Measurements from ENCODE around the gene RALGAPA1.
A peak's percentile ranks its signal among the peaks of the same experiment; 100 is the strongest.

The RALGAPA1 gene

DNA sequence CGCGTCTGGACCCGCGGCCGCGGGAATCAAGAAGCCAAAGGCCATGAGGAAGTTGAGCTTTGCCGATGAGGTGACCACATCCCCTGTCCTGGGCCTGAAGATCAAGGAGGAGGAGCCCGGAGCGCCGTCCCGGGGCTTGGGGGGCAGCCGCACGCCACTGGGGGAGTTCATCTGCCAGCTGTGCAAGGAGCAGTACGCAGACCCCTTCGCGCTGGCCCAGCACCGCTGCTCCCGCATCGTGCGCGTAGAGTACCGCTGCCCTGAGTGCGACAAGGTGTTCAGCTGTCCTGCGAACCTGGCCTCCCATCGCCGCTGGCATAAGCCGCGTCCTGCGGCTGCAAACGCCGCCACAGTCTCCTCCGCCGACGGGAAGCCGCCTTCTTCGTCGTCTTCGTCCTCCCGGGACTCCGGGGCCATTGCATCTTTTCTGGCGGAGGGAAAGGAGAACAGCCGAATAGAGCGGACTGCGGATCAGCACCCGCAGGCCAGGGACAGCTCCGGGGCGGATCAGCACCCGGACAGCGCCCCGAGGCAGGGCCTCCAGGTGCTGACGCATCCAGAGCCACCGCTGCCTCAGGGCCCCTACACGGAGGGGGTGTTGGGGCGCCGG, 274.1 kb downstream of the RALGAPA1 start:
- DNase-seq (ENCODE audit: low spot score): peak; percentile 24

DNA sequence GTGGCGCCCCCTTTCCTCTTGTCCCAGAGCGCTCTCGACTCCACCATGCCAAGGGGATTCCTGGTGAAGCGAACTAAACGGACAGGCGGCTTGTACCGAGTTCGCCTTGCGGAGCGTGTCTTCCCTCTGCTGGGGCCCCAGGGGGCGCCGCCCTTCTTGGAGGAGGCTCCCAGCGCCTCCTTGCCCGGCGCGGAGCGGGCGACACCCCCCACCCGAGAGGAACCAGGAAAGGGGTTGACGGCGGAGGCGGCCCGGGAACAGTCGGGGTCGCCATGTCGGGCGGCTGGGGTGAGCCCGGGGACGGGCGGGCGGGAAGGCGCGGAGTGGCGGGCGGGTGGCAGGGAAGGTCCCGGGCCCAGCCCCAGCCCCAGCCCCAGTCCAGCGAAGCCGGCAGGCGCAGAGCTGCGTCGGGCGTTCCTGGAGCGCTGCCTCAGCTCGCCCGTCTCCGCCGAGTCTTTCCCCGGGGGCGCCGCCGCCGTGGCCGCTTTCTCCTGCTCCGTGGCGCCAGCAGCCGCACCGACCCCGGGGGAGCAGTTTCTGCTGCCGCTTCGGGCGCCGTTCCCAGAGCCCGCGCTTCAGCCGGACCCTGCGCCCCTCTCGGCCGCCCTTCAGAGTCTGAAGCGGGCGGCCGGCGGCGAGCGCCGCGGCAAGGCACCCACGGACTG, 274.8 kb downstream of the RALGAPA1 start:
- DNase-seq (ENCODE audit: low spot score): no peak

GRCh38 chr14:35533357-35534207, 275.5 kb downstream of the RALGAPA1 start, which contains the start of gene INSM2:
TSS of gene INSM2 (plus strand) at chr14:35534164. CDS start at chr14:35534253, 89 bp downstream.
- DNase-seq (ENCODE audit: low spot score): no peak

- DNase-seq (ENCODE audit: low spot score): no peak
These were observed 276.2 kb downstream of the RALGAPA1 start for GRCh38 chr14:35532783-35533356.

DNA sequence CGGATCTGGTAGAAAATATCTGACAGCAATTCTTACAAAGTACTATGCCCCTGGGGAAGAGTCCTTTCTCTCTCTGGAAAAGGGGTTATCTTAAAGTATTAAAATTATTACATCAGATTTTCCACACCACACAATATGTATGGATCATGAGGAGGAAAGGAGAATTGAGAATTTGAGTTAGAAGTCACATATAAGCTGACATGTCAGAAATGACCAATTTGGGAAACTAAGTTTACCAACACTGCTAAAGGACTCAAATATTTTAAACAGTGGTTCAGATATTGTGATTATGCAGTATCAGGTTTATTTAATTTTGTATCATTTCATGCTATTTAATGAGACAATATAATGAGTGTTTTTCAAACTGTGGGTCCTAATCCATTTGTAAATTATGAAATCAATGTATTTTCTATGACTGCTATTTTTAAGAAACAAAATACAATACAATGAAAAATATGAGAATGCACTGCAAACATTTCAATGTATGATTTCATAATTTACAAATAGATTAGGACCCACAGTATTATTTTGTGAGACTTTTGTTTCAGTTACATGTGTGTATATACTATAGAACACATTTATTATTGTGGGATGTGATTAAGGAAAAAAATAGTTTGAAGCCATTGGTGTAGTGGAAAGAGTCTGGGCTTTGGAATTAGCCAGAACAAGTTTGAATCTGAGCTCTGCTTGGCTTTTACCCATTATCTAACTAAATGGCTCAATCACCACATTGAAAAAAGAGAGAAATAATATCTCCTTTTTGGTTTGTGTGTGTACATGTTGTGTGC, 276.9 kb downstream of the RALGAPA1 start:
- DNase-seq (ENCODE audit: low spot score): no peak

GRCh38 chr14:35526962-35527361, 282.1 kb downstream of the RALGAPA1 start:
- DNase-seq (ENCODE audit: low spot score): no peak

DNA sequence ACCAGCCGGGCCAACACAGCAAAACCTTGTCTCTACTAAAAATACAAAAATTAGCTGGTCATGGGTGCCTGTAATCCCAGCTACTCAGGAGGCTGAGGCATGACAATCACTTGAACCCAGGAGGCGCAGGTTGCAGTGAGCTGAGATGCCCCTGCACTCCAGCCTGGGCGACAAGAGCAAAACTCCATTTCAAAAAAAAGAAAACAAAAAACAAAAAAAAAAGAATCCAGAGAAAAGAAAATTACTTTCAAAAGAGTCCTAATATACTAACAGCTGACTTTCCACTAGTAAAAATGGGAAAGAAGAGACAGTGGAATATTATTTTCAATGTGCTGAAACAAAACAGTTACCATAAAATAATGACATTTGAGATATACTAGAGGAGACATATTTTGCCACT, 283.4 kb downstream of the RALGAPA1 start:
- DNase-seq (ENCODE audit: low spot score): no peak

DNA sequence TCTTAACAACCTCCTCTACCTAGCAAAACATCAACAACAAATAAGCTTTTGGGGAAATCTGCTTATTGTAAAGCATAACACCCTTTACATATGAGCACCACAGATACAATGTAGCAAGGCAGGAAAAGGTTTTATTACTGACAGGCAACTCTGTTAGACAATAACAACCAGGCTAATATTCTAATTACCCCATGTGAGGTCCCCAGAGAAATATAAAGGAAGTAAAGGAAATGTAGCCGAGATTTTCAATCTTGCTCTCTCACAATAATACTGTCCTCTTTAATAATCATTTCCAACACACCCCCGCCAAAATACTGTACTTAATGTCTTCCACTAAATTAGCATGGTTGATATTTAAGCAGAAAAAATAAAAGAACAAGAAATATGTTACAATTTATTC, 289.1 kb downstream of the RALGAPA1 start:
- DNase-seq (ENCODE audit: low spot score): no peak

- DNase-seq (ENCODE audit: low spot score): peak; percentile 63
These were observed 293.2 kb downstream of the RALGAPA1 start for GRCh38 chr14:35515916-35516315.

DNA sequence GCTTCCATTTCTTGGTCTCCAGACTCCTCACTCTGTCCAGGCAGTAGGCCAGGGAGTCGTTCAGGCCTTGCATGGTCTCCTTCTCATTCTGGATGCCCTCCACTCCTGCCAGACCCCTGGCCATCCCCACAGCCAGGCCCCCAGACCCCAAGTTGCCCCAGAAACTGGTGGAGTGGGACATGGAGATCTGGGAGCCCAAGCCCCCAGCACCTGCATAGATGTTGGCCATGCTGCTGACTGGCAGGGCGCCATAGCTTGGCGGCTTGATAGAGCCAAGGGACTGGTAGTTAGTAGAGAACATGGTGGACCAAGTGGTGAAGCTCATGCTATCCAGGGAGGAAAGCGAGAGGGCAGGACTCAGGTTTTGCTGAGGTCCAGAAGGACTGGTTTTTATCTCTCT, 296.3 kb downstream of the RALGAPA1 start:
- DNase-seq (ENCODE audit: low spot score): no peak

- DNase-seq (ENCODE audit: low spot score): no peak
These were observed 299.2 kb downstream of the RALGAPA1 start for GRCh38 chr14:35509846-35510245.

DNA sequence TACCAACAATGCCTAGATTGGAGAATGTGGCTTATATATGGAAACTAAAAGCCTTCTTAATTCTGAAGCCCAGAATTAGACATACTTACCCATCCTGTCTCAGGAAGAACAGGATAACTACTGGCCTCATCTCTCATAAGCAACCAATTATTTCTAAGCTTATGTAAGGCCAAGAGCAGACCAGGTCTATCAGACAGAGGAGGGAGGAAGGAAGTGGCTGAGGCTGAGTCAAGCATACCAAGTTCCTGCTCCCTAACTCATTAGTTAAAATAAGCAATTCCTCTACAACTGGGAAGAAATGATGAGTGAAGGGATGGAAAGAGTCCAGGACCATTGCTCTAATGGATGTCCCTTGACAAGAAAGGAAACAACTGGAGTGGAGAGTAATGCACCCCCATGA, 302.2 kb downstream of the RALGAPA1 start:
- DNase-seq (ENCODE audit: low spot score): no peak

DNA sequence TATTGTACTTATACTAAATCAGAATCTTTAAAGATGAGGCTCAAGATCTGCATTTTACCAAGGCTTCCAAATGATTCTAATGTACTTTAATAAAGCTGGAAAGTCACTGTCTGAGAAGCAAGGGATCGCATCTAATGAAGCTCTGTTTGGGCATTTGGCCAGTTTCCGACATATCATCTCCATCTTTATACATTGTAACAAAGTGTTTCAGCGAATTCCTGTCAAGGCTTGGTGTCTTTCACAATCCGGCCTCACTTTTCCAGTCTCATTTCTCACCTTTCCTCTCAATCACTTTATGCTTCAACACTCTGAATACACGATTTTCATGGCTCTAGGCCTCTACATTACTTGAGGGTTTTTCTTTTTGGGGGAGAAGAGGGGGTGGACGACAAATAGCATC, 302.6 kb downstream of the RALGAPA1 start:
- DNase-seq (ENCODE audit: low spot score): no peak

DNA sequence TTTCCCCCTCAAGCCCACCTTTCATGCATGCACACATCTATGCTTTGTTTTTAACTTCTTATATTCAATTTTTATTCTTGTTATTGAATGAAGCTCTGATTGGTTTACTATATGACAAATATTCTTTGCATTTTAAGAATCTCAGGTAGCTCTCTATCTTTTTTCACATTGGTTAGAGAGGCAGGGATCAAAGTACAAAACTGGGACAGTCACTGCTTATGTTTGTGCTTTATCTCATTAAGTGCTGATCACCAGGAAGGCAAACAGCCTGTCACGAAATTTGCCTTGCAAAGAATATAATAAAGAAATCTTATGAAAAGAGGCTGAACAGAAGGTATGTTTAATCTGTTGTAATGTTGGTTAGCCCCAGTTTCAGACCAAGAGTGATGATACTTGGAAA, 304.8 kb downstream of the RALGAPA1 start:
- DNase-seq (ENCODE audit: low spot score): no peak

- DNase-seq (ENCODE audit: low spot score): no peak
These were observed 305.4 kb downstream of the RALGAPA1 start for GRCh38 chr14:35503646-35504045.

DNA sequence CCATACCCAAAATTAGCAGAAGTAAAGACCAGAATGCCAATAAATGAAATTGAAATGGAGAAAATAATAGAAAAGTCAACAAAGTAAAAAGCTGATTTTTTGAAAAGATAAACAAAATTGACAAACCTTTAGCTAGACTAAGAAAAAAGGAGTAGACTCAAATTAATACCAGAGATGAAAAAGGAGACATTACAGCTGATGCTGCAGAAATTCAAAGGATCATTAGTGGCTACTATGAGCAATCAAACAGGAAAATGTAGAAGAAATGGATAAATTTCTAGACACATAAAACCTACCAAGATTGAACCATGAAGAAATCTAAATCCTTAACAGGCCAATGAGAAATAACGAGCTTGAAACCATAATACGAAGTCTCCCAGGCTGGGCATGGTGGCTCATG, 309.9 kb downstream of the RALGAPA1 start:
- no peak for DNase-seq (ENCODE audit: low spot score)

GRCh38 chr14:35495278-35495677, 313.8 kb downstream of the RALGAPA1 start:
- no peak for DNase-seq (ENCODE audit: low spot score)

DNA sequence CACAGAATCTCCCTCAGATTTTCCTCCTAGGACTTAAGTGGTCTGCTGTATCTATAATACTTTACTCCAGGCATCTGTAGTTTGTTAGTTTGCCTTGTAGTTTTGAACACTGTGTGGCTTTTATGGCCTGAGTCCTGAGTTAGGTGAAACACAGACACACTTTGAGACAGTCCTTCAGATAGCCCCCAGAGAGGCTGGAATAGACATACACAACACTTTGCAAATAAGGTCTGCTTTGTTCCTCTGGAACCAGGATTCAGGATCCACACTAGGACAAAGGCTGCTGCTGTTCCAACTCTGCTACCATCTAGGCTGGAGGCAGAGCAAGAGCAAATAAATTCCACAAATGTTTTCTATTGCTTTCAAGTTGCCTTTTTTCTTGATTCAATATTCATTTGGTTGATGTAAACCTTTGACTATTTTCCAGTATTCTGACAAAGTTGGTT, 316.5 kb downstream of the RALGAPA1 start:
- DNase-seq (ENCODE audit: low spot score): peak; percentile 84

Measured in COLO829 (cell line).